Measurements from ENCODE around the gene TST.

DNA sequence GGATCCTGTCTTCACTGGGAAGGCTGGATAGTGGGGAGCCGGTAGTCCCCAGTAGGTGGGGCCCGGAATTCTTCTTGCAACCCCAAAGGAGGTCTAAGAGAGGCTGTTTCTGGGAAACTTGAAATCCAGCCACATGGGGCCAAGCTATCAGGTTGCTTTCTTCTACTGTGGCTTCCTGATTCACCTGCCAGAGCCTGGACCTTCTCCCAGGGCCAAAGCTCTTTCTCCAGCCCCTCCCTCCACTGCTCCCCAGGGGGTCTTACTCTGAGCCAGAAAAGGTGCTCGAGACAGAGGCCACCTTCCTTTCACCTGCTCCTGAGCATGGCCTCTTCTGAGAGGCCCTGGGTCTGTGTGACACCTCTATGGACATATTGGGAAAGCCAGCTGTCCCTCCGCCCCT, 9.1 kb downstream of the TST start:
- TF ChIP-seq CTCF (IDR thresholded peaks at IDR 0.05) (no peak), POLR2A (IDR thresholded peaks at IDR 0.05) (no peak)
